ENCODE results near the gene SLC16A6.

DNA sequence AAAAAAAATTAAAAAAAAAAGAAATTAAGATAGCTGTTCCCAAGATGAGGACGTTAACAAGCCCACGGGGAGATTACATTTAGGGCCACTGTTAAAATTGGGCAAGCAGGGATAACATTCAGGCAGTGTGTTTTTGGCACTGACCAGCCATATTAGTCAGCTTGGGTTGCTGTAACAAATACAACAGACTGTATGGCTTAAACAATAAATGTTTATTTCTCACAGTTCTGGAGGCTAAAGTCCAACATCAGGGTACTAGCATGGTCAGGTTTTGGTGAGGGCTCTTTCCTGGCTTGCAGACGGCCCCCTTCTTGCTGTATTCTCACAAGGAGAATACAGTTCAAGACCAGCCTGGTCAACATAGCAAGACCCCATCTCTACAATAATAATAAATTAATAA lies 31.7 kb upstream of the SLC16A6 start:
- no peak for TF ChIP-seq EZH2phosphoT487 (IDR thresholded peaks at IDR 0.05; ENCODE audit: insufficient read depth, low read depth)
- TF ChIP-seq EZH2 (IDR thresholded peaks at IDR 0.05; ENCODE audit: insufficient read depth, poor library complexity, severe bottlenecking): no peak

Measured in GM23248 (cell line).